LNCaP clone FGC (cell line): ENCODE data around the gene RPAIN.
A peak's percentile ranks its signal among the peaks of the same experiment; 100 is the strongest.

Experiments used
- DNase-seq: peaks from one replicate; pipeline ENCODE4 v3.0.0-alpha.2; 2011; ENCODE audit warnings: low read depth
- H3K4me3 ChIP-seq: 2 replicates; pipeline ENCODE4 v1.5.1; 2011; ENCODE audit warnings: mild to moderate bottlenecking, low read depth, low read length, control low read depth
- TF ChIP-seq, protein P1 (sequence below): IDR thresholded peaks from 2 replicates; pipeline ENCODE4 v1.5.1; 2012; ENCODE audit warnings: mild to moderate bottlenecking; ENCODE audit not compliant: control insufficient read depth, insufficient read depth; ENCODE audit errors: extremely low read depth

The RPAIN gene

DNA sequence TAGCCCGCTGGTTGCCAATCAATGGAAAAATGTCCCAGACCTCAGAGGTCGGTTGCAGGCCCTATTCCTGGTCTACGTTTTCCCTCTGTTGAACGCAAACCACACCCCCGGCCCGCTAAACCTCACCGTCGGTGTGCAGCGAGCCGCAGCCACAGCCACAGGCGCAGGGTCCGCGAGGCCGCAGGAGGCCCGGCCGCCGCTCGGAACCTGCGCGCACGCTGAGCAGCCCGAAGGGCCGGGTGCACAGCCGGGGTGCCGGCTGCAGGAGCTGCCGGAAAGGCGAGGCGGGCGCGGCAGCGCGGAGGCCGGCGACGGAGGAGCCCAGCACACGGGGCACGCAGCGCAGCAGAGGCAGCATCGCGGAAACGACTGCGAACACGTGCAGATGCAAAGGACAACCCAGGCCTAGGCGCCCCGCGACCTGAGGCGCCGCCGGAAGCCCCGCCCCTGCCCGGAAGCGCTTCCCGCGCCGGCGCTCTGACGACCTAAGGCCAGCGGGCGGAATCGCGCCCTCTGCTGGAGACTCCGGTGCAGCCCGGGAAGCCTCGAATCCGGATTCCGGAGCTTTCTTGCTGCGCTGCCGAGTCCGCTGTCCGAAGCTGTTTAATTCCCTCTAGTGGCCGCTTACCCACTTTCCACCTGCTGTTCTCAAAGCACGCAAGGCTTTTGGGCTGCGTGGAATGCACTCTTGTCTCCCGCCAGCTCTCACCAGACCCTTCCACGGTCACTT, 18.9 kb downstream of the RPAIN start, which contains the start of gene C1QBP:
TSS of gene C1QBP (minus strand) at position 440 of the 730 bp plus-strand sequence. CDS start at position 358, 82 bp downstream.
- peak; percentile 79 for DNase-seq
- TF ChIP-seq, protein P1, sequence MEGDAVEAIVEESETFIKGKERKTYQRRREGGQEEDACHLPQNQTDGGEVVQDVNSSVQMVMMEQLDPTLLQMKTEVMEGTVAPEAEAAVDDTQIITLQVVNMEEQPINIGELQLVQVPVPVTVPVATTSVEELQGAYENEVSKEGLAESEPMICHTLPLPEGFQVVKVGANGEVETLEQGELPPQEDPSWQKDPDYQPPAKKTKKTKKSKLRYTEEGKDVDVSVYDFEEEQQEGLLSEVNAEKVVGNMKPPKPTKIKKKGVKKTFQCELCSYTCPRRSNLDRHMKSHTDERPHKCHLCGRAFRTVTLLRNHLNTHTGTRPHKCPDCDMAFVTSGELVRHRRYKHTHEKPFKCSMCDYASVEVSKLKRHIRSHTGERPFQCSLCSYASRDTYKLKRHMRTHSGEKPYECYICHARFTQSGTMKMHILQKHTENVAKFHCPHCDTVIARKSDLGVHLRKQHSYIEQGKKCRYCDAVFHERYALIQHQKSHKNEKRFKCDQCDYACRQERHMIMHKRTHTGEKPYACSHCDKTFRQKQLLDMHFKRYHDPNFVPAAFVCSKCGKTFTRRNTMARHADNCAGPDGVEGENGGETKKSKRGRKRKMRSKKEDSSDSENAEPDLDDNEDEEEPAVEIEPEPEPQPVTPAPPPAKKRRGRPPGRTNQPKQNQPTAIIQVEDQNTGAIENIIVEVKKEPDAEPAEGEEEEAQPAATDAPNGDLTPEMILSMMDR: peak; percentile 94
- H3K4me3 ChIP-seq: peak within 1 kb of the TSS; percentile 95

DNA sequence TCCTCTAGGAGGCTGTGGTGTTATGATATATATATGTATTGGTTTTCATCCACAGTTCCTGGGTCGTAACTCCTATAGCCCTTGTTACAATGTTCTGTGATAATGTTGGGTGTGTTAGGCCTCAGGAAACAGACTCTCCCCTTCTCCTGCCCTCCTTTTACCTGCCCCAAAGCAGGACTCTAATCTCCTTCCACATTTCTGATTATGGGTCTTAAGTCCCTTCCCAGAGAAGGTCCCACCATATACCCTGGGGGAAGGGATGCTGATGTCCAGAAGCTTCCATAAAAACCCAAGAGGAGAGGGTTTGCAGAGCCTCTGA, 19.4 kb downstream of the RPAIN start:
- H3K4me3 ChIP-seq: peak overlapping the region; percentile 95
- TF ChIP-seq, protein P1: no peak
- DNase-seq: no peak

DNA sequence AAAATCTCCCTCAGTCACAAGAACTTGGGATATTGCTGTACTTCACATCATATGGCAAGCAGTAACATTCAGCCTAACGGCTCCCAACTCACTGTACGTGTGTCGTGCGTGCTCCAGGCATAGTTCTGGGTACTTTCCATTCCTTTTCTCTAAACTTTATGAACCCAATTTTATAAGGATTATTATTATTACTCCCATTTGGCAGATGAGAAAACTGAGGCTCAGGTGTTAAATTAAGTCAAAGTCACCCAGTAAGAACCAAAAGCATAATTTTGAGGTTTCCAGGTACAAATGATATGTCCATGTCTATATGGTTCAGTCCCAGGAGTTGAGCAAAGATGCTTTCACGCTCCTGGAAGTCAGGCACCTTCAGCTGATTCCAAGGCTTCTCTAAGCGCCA, 23.7 kb downstream of the RPAIN start:
- DNase-seq: no peak
- no peak overlapping the region for H3K4me3 ChIP-seq
- TF ChIP-seq, protein P1: no peak

DNA sequence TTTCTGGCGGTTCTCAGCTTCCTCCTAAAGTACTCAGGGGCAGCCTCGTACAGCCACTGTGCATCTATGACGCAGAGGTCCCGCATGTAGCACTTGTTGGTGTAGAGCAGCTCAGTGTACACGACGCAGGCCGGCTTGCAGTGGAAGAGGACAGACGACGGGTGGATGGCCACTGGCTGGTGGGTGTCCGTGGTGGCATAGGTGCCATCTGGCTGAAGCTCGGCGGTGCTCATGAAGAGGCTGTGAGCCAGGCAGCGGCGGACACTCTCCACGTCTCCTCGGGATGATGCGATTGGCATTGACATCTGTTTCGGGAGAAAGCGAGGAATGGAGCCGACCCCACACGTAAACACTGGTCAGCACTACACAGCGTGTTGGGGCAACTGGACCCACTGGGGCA, 24.2 kb downstream of the RPAIN start:
- no peak overlapping the region for H3K4me3 ChIP-seq
- TF ChIP-seq, protein P1: no peak
- no peak for DNase-seq

DNA sequence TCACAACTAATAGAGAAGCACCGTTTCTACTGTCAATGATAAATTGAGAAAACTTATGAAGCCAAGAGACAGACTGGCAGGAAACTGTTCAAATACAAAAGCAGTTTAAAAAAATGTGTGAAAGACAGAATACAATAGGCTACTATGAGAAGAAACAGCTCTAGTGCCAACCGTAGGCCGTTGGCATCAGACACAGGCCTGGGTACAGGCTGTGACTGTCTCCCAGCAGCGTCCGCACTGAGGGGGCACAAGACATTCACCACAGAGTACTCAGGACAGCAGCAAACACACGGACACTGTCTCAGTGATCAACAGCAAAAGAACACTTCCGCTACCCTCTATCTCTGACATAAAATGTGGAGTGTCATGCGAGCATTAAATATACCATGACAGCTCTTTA, 26.8 kb downstream of the RPAIN start:
- DNase-seq: no peak
- TF ChIP-seq, protein P1: no peak
- H3K4me3 ChIP-seq: no peak overlapping the region

DNA sequence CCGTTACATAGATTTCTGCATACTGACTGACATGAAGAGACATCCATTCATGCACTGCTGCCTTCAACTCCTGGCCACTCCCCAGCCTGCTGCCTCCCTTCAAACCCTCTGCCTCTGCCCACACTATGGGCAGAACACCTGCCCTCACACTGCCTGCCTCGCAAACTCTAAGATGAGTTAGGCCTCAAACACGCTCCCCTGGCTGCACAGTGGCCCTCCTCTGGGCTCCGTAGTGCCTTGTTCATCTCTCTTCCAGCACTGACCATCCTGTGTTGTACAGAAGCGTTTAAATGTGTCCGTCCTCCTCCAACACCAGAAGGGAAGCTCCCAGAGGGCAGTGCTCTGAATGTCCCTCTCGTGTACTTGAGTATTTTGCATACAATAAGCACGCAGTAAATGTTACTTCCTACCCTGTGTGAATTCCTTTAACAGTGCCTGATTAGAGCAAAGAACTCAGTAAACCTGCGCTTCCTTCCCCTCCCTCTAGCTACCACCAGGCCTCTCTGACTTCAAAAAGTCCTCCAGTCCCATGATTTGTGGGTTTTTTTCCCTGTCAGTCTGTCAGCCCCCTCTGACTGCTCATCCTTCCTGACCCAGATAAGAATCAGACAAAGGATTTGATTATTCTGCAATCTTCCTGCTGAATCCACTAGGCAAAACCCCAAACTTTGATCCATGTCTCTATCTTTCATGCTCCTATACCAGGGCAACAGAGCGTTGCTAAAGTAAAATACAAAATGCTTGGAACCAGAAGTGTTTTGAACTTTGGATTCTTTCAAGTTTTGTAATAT, 44.9 kb downstream of the RPAIN start:
- TF ChIP-seq, protein P1: no peak

More for the DNA sequence above, 44.9 kb downstream of the RPAIN start:
- no peak for DNase-seq
- H3K4me3 ChIP-seq: no peak overlapping the region
